Stimulated activated CD4-positive, alpha-beta T cell treated with anti-CD3 and anti-CD28 coated beads, Interleukin-1b, Interleukin-23, amount 100 ng/mL, for 1 hour (primary cell): ENCODE measurements around the gene SOX1.

Experiments used
- DNase-seq, 2 donors: peaks; one replicate each; pipeline ENCODE4 v3.0.0-alpha.2; 2020; ENCODE audit warnings: low read depth in 2 of 2

SOX1 gene

DNA sequence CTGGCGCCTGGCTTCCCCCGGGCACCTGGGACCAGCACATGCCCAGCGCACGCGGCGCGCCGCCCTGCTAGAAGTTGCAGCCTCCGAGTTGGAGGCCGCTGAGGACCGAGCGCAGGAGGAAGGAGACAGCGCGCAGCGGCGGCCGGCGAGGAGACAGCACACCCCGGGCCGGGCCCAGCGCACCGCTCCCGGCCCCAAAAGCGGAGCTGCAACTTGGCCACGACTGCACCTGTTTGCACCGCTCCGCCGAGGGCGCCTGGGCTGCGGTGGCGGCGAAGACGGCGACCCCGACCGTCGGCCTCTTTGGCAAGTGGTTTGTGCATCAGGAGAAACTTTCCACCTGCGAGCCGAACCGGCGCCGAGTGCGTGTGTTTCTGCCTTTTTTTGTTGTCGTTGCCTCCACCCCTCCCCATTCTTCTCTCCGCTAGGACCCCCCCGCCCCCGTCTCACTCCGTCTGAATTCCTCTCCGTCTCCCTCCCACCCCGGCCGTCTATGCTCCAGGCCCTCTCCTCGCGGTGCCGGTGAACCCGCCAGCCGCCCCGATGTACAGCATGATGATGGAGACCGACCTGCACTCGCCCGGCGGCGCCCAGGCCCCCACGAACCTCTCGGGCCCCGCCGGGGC, at the start of gene SOX1:
TSS of gene SOX1 (plus strand) at position 34 of the 626 bp plus-strand sequence. CDS start at position 544, 510 bp downstream.
- no peak for DNase-seq

- DNase-seq, result no peak
These were observed 42.4 kb upstream of the SOX1 start for GRCh38 chr13:112024577-112024976.

- DNase-seq, result no peak
These were observed 39.7 kb upstream of the SOX1 start for GRCh38 chr13:112027250-112027649.

GRCh38 chr13:112028481-112028880, 38.5 kb upstream of the SOX1 start:
- DNase-seq, result no peak

DNA sequence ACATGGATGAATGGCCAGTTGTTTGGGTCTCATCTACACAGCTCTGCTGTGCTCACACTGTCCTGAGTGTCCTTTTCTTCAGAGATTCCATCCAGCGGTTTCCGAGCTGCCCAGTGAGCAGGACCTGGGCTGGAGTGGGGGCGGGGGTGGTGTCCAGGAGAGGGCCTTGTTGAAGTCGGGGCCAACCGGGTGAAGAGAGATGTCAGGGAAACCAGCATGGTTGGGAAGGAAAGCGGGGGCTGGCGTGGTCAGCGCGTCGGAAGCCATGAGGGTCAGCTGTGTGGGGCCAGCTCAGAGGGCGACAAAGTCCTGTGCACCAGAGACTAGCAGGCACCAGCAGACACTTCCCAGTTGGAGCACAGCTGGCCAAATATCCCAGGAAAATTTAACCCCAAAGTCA, 37.8 kb upstream of the SOX1 start:
- DNase-seq, result no peak

DNA sequence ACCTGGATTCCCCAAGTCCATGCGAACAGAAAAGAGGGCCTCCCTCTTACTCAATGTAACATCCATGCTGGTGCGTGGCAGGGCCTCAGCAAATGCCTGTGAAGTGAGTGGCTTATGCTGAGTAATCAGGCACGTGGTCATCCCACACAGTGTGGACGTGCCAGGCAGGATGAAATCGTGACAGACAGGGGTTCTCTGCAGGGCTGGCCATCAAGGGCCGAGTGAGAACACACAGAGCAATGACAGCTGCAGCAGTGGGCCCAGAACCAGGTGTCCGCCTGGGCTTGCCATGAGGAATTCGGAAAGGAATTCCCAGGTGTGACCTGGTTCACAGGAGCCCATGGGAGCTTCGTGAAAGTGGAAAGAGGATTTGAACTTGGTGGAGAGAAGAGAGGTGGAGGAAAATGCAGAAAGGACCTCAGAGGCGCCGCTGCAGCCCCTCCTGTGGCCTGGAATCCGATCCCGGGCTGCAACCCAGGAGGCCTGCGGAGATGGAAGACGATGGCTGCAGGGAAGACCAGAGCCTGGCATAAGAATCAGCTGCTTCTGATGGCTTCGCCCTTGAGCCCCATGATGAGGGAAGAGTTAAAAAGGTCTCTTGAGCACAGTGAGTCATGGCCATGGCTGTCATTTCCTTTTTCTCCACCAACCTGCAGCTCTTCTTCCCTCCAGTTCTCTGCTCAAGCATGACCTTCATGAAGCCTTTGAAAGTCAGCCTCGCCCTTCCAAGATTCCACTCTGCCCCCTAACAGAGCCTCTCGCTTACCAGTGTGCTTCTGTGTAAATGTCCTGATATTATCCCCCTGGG, 34.6 kb upstream of the SOX1 start:
- no peak for DNase-seq

DNA sequence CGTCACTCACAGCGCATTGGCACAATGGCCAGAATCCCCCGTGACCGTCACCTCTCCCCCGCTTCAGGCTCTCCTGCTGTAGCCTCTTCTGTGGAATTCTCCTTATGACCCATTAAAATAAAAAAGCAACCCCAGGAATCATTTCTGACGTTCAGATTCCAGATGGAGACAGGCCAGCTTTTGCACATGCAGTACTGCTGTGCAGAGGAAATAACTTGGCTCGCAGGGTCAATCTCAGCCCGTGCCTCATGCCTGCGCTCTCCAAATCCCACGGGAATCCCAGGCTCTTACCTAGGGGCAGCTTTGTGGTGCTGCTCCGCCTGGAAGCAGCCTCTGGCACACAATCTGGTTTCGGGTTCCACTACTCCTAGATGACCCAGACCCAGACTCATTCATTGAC, 32.7 kb upstream of the SOX1 start:
- DNase-seq, result no peak

GRCh38 chr13:112034846-112035245, 32.1 kb upstream of the SOX1 start:
- DNase-seq, result no peak

GRCh38 chr13:112042496-112042895, 24.5 kb upstream of the SOX1 start:
- DNase-seq, result no peak

DNA sequence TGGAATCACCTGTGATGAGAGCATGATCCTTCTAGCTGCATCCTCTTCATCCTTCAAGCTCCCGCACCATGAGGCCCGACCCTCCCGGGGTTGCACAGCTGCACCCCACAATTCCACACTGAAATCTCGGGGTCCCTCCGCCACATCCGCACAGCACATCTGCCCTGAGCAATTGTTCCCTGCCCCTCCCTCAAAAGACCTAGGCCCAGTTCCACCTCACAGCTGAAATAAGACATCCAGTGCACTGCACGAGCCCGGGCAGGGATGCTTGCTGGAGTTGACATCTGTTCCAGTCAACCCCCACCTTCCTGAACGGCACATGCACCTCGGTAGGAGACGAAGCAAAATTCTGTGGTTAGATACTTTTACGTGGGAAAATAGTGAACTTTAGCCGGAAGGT, 14.7 kb upstream of the SOX1 start:
- DNase-seq, result no peak

DNA sequence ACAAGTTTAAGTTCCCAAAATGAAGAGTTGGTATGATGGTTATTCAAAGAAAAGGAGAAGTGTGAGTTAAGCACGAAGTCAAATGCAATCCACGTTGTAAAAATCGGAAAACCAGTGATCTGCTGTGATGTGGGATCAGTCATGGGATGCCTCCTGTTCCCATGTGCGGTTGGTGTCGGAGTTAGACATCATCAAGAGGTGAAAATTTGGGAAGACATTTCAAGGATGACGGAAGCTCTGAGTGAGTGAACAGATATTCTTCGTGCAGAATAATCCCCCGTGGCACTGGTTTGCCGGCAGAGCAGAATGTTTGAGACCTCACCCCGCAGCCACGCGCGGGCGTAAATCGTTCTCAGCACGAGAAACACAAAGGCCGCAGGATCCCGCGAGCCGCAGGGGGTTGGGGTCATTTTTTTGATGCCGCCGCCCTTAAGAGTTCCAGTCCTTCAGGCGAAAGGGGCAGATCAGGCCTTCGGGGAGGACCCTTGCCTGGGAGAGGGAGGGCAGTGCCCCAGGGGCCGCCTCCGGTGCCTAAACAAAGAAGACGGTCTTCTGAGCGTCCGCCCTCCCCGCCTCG, 13.7 kb upstream of the SOX1 start:
- DNase-seq, result no peak

- DNase-seq, result no peak
These were observed 13.0 kb upstream of the SOX1 start for GRCh38 chr13:112053744-112054615.

GRCh38 chr13:112054616-112055015, 12.3 kb upstream of the SOX1 start:
- DNase-seq, result no peak

DNA sequence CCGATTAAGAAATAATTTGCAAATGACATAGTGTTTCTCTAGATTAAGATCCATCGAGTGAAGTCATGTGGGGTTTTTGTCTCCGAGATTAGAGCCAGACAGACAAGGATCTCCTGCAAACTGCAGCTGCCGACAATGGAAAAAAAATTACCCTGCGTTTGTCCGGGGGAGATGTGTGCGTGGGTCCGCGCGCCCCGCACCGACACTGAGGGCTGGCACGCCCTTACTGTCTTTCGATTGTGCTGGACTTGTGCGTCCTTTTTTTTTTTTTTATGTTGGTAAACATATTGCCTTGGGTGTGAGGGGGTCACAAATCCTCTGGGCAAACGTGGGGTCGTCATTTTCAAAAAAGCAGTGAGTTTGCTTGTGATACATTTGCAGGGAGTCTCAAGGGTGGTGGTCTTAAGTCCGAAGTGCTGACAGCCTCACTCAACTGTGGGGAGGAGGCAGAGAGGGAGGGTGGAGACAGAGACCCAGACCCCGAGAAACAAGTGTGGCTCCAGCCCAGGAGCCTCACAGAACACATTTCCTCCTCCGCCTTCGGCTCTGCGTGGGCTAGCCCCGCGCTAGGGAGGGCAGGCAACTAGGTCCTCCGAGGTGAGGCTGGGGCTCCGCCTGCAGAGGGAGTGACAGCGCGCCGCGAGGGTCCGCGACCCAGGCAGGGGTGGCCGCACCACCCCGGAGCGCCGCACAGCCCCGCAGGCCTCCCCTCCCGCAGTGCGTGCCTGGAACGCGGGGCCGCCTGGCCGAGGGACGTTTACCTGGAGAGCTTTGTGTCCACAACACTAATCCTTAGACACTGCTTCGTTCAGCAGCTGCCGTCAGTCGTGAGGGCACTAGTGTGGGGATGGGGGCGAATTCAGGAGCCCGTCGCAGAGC, 11.7 kb upstream of the SOX1 start:
- no peak for DNase-seq

GRCh38 chr13:112055915-112056269, 11.1 kb upstream of the SOX1 start:
- DNase-seq, result no peak

DNA sequence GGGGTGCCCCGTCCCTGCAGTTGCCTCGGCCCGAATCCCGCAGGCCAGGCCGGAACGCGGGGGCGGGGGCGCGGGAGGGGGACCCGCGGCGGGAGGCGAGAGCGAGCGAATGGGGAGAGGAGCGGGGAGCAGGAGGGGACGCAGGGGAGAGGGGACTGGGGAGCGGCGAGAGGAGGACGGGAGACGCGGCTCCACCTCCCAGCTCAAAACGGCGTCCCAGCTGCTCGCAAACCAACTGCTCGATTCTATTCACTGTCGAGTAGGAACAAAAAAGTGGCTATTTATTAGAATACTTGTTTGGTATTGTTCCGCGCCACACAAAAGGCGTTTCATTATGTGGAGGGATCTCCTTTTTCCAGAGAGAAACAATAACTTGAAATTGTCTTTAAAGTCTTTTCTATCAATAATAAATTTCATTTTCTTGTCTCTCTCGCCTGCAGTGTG, 10.6 kb upstream of the SOX1 start:
- DNase-seq, result no peak

GRCh38 chr13:112056739-112057438, 10.1 kb upstream of the SOX1 start:
- no peak for DNase-seq

DNA sequence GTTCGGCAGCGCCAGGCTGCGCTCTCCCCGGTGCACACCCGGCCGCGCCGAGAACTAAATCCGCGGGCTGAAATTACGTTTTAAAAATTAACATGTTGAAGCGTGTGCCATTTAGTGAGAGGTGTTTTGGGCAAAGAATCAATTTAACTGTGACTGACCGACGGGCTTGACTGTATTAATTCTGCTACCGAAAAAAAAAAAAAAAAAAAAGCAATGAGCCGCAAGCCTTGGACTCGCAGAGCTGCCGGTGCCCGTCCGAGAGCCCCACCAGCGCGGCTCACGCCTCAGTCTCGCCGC, 9.6 kb upstream of the SOX1 start:
- DNase-seq, result no peak

GRCh38 chr13:112057736-112058518, 9.0 kb upstream of the SOX1 start:
- no peak for DNase-seq

DNA sequence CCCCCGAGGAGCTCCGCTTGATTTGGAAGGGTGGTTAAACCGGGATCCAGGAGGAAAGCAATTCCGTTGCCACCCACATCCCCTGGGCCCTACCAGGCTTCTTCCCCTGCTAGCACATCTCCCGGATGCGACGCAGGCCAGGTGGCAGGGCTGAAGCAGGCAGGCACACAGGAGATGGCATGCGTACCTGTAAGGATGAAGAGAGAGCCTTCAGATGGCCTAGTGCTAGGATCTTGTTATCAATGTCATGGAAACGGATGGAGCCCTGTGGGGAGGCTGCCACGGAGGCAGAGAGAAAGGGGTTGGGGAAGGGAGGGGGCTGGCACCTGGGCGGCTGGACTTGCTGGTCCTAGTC, 8.5 kb upstream of the SOX1 start:
- no peak for DNase-seq
